GM12891 (cell line): Measurements from ENCODE around the gene TSHZ2.

Experiments used
- POLR2A ChIP-seq: IDR thresholded peaks from 2 replicates; pipeline ENCODE4 v1.6.1; 2011; ENCODE audit warnings: low read depth, low read length, control low read depth
- POLR2AphosphoS5 ChIP-seq: IDR thresholded peaks from 2 replicates; pipeline ENCODE4 v1.6.1; 2011; ENCODE audit warnings: low read depth, low read length, control low read depth

- no peak for TF ChIP-seq POLR2AphosphoS5
- TF ChIP-seq POLR2A, result no peak
These were observed 47.5 kb upstream of the TSHZ2 start for GRCh38 chr20:52924411-52925271.
